ENCODE measurements around the gene DGCR2.
"Not testable (repeated sequence)": the region's sequence is repeated elsewhere in the genome, so short reads cannot be mapped to it uniquely, and the experiment has no call there.

Gene DGCR2

DNA sequence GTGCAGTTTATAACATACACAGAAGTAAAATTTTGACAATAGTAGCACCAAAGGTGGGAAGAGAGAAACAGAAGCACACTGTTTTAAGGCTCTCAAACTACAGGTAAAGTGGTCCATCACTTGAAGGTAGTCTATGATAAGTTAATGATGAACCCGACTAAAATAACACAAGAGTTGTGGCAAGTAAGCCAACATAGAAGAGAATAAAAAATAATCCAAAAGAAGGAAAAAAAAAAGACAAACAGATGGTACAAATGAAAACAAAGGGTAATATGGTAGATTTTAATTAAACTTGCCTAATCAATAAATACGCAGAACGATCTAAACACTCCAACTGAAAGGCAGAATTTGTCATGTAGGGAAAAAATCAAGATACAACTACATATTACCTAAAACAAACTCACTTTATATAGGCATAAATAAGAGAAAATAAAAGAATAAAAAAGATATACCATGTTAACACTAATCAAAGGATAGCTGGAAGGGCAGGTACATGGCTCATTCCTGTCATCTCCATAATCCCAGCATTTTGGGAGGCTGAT is 31.6 kb downstream of the DGCR2 start:
- in situ Hi-C loops (cut with HindIII; ENCODE audit: low sequenced_read_pairs) = no loop called here
- DNase-seq (ENCODE audit: low read depth) = no peak
- no peak overlapping the region for H3K4me3 ChIP-seq (ENCODE audit: low read depth, low read length)
- TF ChIP-seq, protein P1, sequence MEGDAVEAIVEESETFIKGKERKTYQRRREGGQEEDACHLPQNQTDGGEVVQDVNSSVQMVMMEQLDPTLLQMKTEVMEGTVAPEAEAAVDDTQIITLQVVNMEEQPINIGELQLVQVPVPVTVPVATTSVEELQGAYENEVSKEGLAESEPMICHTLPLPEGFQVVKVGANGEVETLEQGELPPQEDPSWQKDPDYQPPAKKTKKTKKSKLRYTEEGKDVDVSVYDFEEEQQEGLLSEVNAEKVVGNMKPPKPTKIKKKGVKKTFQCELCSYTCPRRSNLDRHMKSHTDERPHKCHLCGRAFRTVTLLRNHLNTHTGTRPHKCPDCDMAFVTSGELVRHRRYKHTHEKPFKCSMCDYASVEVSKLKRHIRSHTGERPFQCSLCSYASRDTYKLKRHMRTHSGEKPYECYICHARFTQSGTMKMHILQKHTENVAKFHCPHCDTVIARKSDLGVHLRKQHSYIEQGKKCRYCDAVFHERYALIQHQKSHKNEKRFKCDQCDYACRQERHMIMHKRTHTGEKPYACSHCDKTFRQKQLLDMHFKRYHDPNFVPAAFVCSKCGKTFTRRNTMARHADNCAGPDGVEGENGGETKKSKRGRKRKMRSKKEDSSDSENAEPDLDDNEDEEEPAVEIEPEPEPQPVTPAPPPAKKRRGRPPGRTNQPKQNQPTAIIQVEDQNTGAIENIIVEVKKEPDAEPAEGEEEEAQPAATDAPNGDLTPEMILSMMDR (IDR thresholded peaks at IDR 0.05; ENCODE audit: low read depth, low read length, missing control alignments) = no peak

DNA sequence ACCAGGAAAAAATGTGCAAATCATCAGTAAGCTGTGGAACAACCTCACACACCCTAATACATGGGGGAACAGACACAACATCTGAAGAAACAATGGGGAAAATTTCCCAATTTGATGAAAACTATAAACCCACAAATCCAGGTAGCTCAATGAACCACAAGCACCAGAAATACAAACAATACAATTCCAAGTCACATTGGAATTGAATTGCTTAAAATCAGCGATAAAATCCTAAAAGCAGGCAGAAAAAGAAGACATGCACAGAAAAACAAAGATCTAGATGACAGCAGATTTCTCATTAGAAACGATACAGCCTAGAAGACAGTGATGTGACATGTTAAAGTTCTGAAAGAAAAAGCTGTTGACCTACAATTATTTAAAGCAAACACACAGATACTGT is 32.0 kb downstream of the DGCR2 start:
- TF ChIP-seq, protein P1 (IDR thresholded peaks at IDR 0.05; ENCODE audit: low read depth, low read length, missing control alignments) = no peak
- H3K4me3 ChIP-seq (ENCODE audit: low read depth, low read length) = no peak overlapping the region
- in situ Hi-C loops (cut with HindIII; ENCODE audit: low sequenced_read_pairs) = no loop called here
- no peak for DNase-seq (ENCODE audit: low read depth)

DNA sequence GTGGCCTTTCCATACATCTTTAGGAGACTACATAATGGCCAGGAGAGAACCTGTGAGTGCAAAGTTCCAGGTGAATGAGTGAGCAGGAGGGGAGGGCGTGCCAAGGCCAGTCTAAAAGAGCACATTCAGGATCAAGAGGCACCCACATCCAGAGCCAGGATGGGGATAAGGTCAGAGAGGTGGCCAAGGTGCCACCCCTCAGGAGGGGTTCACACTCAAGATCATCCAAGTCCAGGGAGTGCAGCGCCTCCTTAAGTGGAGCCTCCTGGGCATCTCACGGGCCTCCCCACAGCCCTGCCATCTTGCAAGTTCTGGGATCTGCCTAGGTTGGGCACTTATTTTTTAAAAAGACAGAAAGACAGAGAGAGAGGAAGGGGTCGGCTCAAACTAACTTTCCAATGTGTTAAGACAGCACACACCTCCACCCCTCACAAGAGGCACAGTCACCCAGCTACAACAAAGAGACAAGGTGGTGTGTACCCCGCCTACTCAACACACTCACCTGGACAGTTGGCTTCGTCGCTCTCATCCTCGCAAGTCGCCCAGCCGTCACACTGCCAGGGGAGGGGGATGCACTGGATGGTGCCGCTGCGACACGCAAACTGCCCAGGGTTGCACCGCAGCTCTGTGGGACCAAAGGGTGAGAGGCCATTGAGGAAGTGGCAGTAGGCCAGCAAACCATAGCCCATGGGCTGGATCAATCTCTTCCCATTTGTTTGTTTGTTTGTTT is 33.2 kb downstream of the DGCR2 start:
- in situ Hi-C loops (cut with HindIII; ENCODE audit: low sequenced_read_pairs) = no loop called here
- no peak for DNase-seq (ENCODE audit: low read depth)
- no peak overlapping the region for H3K4me3 ChIP-seq (ENCODE audit: low read depth, low read length)
- TF ChIP-seq, protein P1 (IDR thresholded peaks at IDR 0.05; ENCODE audit: low read depth, low read length, missing control alignments) = no peak

DNA sequence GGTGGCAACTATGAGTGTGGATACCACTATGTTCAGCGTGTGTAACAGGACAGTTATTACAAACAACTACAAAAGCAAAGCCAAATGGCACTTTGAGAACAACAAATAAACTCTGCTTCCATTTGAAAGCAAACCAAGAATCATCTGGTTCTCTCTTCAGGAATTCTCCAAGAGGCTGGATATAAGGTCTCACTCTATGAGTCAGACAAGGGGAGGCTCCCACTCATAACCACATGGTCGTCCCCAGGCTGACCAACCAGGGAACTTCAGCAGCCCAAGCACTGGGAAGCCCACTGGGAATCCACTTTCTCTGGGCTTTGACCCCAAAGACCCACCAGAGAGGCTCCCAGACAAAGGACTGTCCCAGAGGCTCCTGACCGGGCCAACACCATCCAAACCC is 35.3 kb downstream of the DGCR2 start:
- DNase-seq (ENCODE audit: low read depth) = no peak
- H3K4me3 ChIP-seq (ENCODE audit: low read depth, low read length) = no peak overlapping the region
- TF ChIP-seq, protein P1 (IDR thresholded peaks at IDR 0.05; ENCODE audit: low read depth, low read length, missing control alignments) = no peak
- in situ Hi-C loops (cut with HindIII; ENCODE audit: low sequenced_read_pairs) = no loop called here

DNA sequence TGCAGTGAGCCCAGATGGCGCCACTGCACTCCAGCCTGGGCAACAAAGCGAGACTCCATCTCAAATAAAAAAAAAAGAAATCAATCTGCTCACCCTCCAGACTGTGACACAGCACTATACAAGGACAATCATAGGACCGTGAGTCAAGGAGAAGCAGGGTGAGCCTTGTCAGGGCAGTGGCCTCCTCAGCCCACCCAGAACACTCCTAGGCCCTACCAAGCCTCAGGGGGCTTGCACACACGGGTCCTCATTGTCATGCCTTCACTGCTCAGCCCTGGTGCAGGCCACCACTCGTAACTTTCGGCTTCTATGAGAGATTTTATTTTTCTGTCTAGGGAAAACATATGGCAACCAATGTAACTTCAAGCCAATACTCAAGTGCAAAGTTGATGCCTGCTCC is 35.8 kb downstream of the DGCR2 start:
- DNase-seq (ENCODE audit: low read depth) = no peak
- TF ChIP-seq, protein P1 (IDR thresholded peaks at IDR 0.05; ENCODE audit: low read depth, low read length, missing control alignments) = no peak
- in situ Hi-C loops (cut with HindIII; ENCODE audit: low sequenced_read_pairs) = no loop called here
- H3K4me3 ChIP-seq (ENCODE audit: low read depth, low read length) = no peak overlapping the region

DNA sequence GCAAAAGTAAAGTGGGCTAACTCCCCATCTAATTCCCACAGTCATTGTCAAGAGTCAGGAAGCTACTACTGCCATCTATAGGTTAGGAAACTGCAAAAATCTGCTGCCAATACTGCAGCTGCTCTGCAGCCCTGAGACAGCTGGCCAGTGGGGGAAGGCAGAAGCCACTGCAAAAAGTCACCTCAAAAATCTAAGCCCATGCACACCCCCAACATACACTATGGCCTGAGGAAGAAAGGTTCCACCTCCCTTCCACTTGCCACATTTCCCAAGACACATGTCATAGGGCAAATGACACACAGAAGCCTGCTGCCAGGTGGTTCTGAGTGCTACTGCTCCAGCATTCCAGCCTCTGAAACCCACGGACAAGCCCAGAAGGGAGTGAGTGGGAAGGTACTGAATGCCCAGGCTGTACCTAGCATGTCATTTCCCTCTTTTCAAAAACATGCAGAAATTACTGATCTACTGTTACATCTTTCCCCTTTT is 36.9 kb downstream of the DGCR2 start:
- DNase-seq (ENCODE audit: low read depth) = peak; percentile 18
- in situ Hi-C loops (cut with HindIII; ENCODE audit: low sequenced_read_pairs) = no loop called here
- TF ChIP-seq, protein P1 (IDR thresholded peaks at IDR 0.05; ENCODE audit: low read depth, low read length, missing control alignments) = peak; percentile 58
- no peak overlapping the region for H3K4me3 ChIP-seq (ENCODE audit: low read depth, low read length)

DNA sequence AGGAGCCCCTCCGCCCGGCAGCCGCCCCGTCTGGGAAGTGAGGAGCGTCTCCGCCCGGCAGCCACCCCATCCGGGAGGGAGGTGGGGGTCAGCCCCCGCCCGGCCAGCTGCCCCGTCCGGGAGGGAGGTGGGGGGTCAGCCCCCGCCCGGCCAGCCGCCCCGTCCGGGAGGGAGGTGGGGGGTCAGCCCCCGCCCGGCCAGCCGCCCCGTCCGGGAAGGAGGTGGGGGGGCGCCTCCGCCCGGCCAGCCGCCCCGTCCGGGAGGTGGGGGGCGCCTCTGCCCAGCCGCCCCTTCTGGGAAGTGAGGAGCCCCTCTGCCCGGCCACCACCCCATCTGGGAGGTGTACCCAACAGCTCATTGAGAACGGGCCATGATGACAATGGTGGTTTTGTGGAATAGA is 37.6 kb downstream of the DGCR2 start:
- DNase-seq (ENCODE audit: low read depth); in situ Hi-C loops (cut with HindIII; ENCODE audit: low sequenced_read_pairs); H3K4me3 ChIP-seq (ENCODE audit: low read depth, low read length): not testable (repeated sequence)

DNA sequence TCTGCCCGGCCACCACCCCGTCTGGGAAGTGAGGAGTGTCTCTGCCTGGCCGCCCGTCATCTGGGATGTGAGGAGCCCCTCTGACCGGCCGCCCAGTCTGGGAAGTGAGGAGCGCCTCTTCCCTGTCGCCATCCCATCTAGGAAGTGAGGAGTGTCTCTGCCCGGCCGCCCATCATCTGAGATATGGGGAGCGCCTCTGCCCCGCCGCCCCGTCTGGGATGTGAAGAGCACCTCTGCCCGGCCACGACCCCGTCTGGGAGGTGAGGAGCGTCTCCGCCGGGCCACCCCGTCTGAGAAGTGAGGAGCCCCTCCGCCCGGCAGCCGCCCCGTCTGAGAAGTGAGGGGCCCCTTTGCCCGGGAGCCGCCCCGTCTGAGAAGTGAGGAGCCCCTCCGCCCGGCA is 38.1 kb downstream of the DGCR2 start:
- H3K4me3 ChIP-seq (ENCODE audit: low read depth, low read length); in situ Hi-C loops (cut with HindIII; ENCODE audit: low sequenced_read_pairs); DNase-seq (ENCODE audit: low read depth): not testable (repeated sequence)

All from astrocyte of the cerebellum (primary cell).